Upper lobe of left lung (tissue), 6 donors: ENCODE data around the gene ZNF280A. TPM values are rescaled to one million over a fixed set of nuclear protein-coding genes. Genes with fewer than 3 reads are reported as not detected.
"Not testable (repeated sequence)": the region's sequence is repeated elsewhere in the genome, so short reads cannot be mapped to it uniquely, and the experiment has no call there.

Experiments
- ATAC-seq, 2 donors: fragments of 200-7000 bp; cut with Tn5 transposase; one replicate each; pipeline ENCODE4 v1.9.1; 2022; ENCODE audit warnings: mild to moderate bottlenecking in 2 of 2, moderate library complexity in 2 of 2; ENCODE audit not compliant: low FRiP score in 2 of 2
- DNase-seq, 2 donors: peaks; one replicate each; pipeline ENCODE4 v3.0.0-alpha.2; 2019 to 2020
- H3K27ac ChIP-seq, 4 donors: fragments of 200-600 bp; sonication (generic); one replicate each; pipeline ENCODE4 v1.5.1; 2016 to 2019
- H3K27me3 ChIP-seq, 4 donors: fragments of 200-600 bp; sonication (generic); one replicate each; pipeline ENCODE4 v1.5.1; 2017 to 2019
- H3K36me3 ChIP-seq, 4 donors: fragments of 200-600 bp; sonication (generic); one replicate each; pipeline ENCODE4 v1.5.1; 2016 to 2019
- H3K4me1 ChIP-seq, 4 donors: fragments of 200-600 bp; sonication (generic); one replicate each; pipeline ENCODE4 v1.5.1; 2018 to 2019
- H3K4me3 ChIP-seq, 4 donors: fragments of 200-600 bp; sonication (generic); one replicate each; pipeline ENCODE4 v1.5.1; 2017 to 2019; ENCODE audit warnings: mild to moderate bottlenecking in 2 of 4, moderate library complexity in 1 of 4
- H3K9me3 ChIP-seq, 4 donors: fragments of 200-600 bp; sonication (generic); one replicate each; pipeline ENCODE4 v1.5.1; 2018 to 2019
- EP300 ChIP-seq, 4 donors: sonication (generic); formaldehyde crosslinking; IDR thresholded peaks; one replicate each; pipeline ENCODE4 v1.5.1; 2017; ENCODE audit warnings: antibody characterized with exemption in 4 of 4, control low read depth in 2 of 4
- POLR2A ChIP-seq, 4 donors: fragments of 450-650 bp; IDR thresholded peaks; one replicate each; pipeline ENCODE4 v1.5.1; 2016 to 2017; ENCODE audit warnings: antibody characterized with exemption in 4 of 4, mild to moderate bottlenecking in 2 of 4
- POLR2AphosphoS5 ChIP-seq, 2 donors: sonication (generic); formaldehyde crosslinking; IDR thresholded peaks; one replicate each; pipeline ENCODE4 v1.5.1; 2017; ENCODE audit warnings: antibody characterized with exemption in 2 of 2
- WGBS, 2 donors: methylation state at CpG; one replicate each; pipeline ENCODE4 v1.1.5; 2017 to 2018; 5-methylcytosine and 5-hydroxymethylcytosine counted together
- total RNA-seq, 6 donors: library from RNA; depleted of rRNA in 4 of 6; stranded (reverse); fragments of >200 nt in 4 of 6; gene quantifications; one replicate each; pipeline versions ENCODE4 v1.1.0 to v1.2.1, GENCODE V29; 2016 to 2021
- TF ChIP-seq, protein P1 (sequence below), 6 experiments: fragments of 450-650 bp in 4 of 6; fragments of 200-600 bp in 2 of 6; sonication (generic) in 2 of 6; IDR thresholded peaks; one replicate each; pipeline ENCODE4 v1.5.1; 2016 to 2019; ENCODE audit warnings: antibody characterized with exemption in 6 of 6
- donor health status: DM: no; HTN: no; CAD: no; lungs with moderate emphysema.
- donor health status: DM: no; HTN: yes; CAD: no; lungs with severe emphysema.

Gene ZNF280A
- total RNA-seq, 6 donors from 2014 or later: not detected

DNA sequence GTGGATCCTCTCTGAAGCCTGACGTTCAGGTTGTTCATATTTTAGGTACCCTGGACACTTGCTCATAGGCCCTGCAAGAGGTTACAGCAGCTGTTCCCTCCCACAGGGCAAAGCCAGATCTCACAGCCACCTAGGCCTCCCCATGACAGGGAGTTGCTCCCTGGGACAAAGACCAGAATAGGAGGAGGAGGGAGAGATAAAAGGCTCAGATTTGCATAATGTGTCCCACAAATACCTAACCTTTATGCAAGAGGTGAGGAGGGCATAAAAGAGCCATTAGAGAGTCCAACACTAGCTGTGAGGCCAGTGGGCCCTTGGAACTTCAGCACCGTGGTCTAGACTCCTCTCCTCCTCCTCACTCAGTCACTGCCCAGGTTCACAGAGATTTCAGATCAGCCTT is 45.3 kb downstream of the ZNF280A start:
- no peaks in the 10 kb centered on the region for H3K36me3 ChIP-seq
- no peak overlapping the region for H3K27ac ChIP-seq
- no peaks in the 10 kb centered on the region for H3K9me3 ChIP-seq
- H3K27me3 ChIP-seq: no peaks in the 10 kb centered on the region
- TF ChIP-seq EP300 (IDR thresholded peaks at IDR 0.05) (no peak), POLR2AphosphoS5 (IDR thresholded peaks at IDR 0.05) (no peak), POLR2A (IDR thresholded peaks at IDR 0.05) (no peak)
- TF ChIP-seq, protein P1, sequence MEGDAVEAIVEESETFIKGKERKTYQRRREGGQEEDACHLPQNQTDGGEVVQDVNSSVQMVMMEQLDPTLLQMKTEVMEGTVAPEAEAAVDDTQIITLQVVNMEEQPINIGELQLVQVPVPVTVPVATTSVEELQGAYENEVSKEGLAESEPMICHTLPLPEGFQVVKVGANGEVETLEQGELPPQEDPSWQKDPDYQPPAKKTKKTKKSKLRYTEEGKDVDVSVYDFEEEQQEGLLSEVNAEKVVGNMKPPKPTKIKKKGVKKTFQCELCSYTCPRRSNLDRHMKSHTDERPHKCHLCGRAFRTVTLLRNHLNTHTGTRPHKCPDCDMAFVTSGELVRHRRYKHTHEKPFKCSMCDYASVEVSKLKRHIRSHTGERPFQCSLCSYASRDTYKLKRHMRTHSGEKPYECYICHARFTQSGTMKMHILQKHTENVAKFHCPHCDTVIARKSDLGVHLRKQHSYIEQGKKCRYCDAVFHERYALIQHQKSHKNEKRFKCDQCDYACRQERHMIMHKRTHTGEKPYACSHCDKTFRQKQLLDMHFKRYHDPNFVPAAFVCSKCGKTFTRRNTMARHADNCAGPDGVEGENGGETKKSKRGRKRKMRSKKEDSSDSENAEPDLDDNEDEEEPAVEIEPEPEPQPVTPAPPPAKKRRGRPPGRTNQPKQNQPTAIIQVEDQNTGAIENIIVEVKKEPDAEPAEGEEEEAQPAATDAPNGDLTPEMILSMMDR (IDR thresholded peaks at IDR 0.05): no peak
- DNase-seq (no peak), ATAC-seq (no peak)
- H3K4me1 ChIP-seq: no peaks in the 10 kb centered on the region
- no peak overlapping the region for H3K4me3 ChIP-seq
- 73 to 83% methylated on average over 2 of the region's 2 CpGs for WGBS, 2 donors

DNA sequence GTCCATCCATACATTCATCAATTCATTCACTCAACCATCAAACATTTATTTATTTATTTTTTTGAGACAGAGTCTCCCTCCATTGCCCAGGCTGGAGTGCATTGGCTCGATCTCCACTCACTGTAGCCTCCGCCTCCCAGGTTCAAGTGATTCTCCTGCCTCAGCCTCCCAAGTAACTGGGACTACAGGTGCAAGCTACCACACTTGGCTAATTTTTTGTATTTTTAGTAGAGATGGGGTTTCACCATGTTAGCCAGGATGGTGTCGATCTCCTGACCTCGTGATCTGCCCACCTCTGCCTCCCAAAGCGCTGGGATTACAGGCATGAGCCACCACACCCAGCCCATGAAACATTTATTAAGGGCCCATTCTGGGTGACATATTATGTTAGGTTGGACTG is 49.0 kb downstream of the ZNF280A start:
- WGBS, 2 donors: 67 to 91% methylated on average over 5 of the region's 5 CpGs
- H3K27me3 ChIP-seq, DNase-seq, H3K27ac ChIP-seq, ATAC-seq, H3K4me1 ChIP-seq, H3K36me3 ChIP-seq, H3K9me3 ChIP-seq, H3K4me3 ChIP-seq: not testable (repeated sequence)

DNA sequence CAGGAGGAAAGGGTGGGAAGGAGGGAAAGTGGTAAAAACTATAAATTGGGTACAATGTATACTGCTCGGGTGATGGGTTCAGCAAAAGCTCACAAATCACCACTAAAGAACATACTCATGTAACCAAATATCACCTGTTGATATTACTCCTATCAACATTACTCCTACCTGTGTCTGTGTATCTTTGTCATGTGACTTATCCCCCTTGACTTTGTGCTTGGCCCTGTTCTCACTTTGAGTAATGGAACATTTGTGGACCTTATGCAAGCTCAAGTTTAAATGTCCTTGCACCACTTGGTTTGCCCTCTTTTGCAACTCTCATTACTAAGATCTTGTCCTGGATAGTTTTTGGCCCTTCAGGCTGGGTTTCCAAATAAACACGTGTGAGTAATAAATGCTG is 50.5 kb downstream of the ZNF280A start:
- H3K36me3 ChIP-seq: no peaks in the 10 kb centered on the region
- no peaks in the 10 kb centered on the region for H3K27me3 ChIP-seq
- no peak for ATAC-seq
- TF ChIP-seq POLR2AphosphoS5 (IDR thresholded peaks at IDR 0.05) (no peak), POLR2A (IDR thresholded peaks at IDR 0.05) (no peak), EP300 (IDR thresholded peaks at IDR 0.05) (no peak)
- TF ChIP-seq, protein P1 (IDR thresholded peaks at IDR 0.05): no peak
- 68 to 76% methylated on average over 2 of the region's 2 CpGs for WGBS, 2 donors
- no peak for DNase-seq
- H3K27ac ChIP-seq: no peak overlapping the region
- H3K4me3 ChIP-seq: no peak overlapping the region
- H3K4me1 ChIP-seq: no peaks in the 10 kb centered on the region
- peaks cover 3 to 10% (median 8%) of the 10 kb centered on the region in 4 donors for H3K9me3 ChIP-seq

DNA sequence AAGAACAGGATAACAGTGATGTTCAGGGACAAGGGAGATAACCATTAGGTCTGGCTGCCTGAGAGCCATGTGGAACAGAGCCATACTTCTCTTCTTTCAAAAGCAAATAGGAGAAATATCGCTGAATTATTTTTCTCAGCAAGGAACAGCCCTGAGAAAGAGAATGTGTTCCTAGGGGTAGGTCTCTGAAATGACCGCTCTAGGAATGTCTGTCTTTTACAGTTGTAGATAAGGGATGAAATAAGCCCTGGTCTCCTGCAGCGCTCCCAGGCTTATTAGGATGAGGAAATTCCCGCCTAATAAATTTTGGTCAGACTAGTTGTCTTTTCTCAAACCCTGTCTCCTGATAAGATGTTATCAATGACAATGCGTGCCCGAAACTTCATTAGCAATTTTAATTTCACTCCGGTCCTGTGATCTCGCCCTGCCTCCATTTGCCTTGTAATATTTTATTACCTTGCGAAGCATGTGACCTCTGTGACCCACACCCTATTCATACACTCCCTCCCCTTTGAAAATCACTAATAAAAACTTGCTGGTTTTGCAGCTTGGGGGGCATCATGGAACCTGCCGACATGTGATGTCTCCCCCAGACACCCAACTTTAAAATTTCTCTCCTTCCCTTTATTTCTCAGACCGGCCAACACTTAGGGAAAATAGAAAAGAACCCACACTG is 51.1 kb downstream of the ZNF280A start:
- 87 to 93% methylated on average over 11 of the region's 11 CpGs for WGBS, 2 donors
- H3K4me1 ChIP-seq, H3K27ac ChIP-seq, H3K9me3 ChIP-seq, ATAC-seq, H3K27me3 ChIP-seq, H3K36me3 ChIP-seq, H3K4me3 ChIP-seq, DNase-seq: not testable (repeated sequence)

DNA sequence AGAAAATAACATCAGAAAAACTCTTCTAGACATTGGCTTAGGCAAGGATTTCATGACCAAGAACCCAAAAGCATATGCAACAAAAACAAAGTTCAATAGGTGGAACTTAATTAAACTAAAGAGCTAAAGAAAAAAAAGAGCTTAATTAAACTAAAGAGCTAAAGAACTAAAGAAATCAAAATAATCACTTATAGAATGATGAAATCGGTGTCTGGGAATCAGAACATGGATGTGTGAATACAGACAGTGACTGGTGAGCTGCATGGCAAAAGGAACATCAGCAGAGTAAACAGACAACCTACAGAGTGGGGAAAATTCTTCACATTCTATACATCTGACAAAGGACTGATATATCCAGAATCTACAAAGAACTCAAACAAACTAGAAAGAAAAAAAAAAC is 53.0 kb downstream of the ZNF280A start:
- Histone ChIP-seq H3K27me3 (no peaks in the 10 kb centered on the region), H3K36me3 (no peaks in the 10 kb centered on the region), H3K4me1 (no peaks in the 10 kb centered on the region), H3K4me3 (no peak overlapping the region), H3K9me3 (peaks cover 3 to 10% (median 8%) of the 10 kb centered on the region in 4 donors), H3K27ac (no peak overlapping the region)
- DNase-seq (no peak), ATAC-seq (no peak)
- TF ChIP-seq, protein P1 (IDR thresholded peaks at IDR 0.05): no peak
- TF ChIP-seq EP300 (IDR thresholded peaks at IDR 0.05): no peak
- TF ChIP-seq POLR2A (IDR thresholded peaks at IDR 0.05): no peak
- no peak for TF ChIP-seq POLR2AphosphoS5 (IDR thresholded peaks at IDR 0.05)
- WGBS, 2 donors: 86 to 88% methylated on average over 1 of the region's 1 CpG

DNA sequence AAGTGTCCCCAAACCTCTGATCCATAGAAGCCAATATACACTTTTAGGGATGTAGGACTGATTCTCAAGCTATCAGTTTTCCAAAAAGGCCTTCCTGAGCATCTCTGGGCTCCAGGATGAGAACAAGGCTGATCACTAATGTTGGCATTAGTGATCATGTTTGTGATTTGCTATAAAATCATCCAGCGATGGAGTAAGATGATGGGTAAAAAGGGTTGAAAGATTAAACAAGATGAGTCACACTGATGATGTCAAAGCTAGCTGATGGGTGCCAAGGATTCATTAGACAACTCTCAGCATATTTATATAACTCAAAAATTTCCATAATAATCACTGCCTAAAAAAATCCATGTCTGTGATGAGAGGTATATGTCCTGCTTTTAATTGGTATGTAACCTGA is 54.3 kb downstream of the ZNF280A start:
- Histone ChIP-seq H3K27me3 (no peaks in the 10 kb centered on the region), H3K9me3 (peaks cover 3 to 10% (median 8%) of the 10 kb centered on the region in 4 donors), H3K36me3 (no peaks in the 10 kb centered on the region), H3K4me1 (no peaks in the 10 kb centered on the region), H3K27ac (no peak overlapping the region), H3K4me3 (no peak overlapping the region)
- ATAC-seq (no peak), DNase-seq (no peak)
- 95% methylated on average over 1 of the region's 1 CpG for WGBS, 2 donors
- no peak for TF ChIP-seq POLR2AphosphoS5 (IDR thresholded peaks at IDR 0.05)
- TF ChIP-seq EP300 (IDR thresholded peaks at IDR 0.05): no peak
- TF ChIP-seq POLR2A (IDR thresholded peaks at IDR 0.05): no peak
- TF ChIP-seq, protein P1 (IDR thresholded peaks at IDR 0.05): no peak
